A673 (cell line): ENCODE results near the gene FAAP100.

Experiments
- CTCF ChIP-seq: fragments of 300-800, 200-600 bp; sonication (generic); conservative IDR thresholded peaks from 2 replicates; pipeline ENCODE4 v1.5.1; 2017; ENCODE audit warnings: low read depth, mild to moderate bottlenecking, antibody characterized with exemption, low read length, moderate library complexity, mixed read lengths
- EZH2 ChIP-seq: fragments of 200-600 bp; sonication (generic); IDR thresholded peaks from 2 replicates; pipeline ENCODE4 v1.6.1; 2017; ENCODE audit warnings: borderline replicate concordance, low read depth, mild to moderate bottlenecking, mixed read lengths, antibody characterized with exemption, low read length; ENCODE audit not compliant: poor library complexity, severe bottlenecking

DNA sequence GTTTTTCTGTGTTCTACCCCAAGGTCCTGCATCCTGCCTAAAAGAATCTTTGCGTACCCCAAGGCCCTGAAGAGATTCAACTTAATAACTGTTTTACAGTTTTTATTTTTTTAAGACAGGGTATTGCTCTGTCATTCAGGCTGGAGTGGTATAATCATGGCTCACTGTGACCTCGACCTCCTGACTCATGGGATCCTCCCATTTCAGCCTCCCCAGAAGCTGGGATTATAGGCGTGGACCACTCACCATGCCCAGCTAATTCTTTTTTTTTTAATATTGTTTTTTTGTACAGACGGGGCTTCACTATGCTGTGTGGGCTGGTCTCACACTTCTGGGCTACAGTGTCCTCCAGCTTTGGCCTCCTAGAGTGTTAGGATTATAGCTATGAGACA is 9.3 kb upstream of the FAAP100 start:
- TF ChIP-seq CTCF: no peak
- TF ChIP-seq EZH2: no peak
